Measurements from ENCODE around the gene CD247.
"Not testable (repeated sequence)": the region's sequence is repeated elsewhere in the genome, so short reads cannot be mapped to it uniquely, and the experiment has no call there.

Gene CD247

DNA sequence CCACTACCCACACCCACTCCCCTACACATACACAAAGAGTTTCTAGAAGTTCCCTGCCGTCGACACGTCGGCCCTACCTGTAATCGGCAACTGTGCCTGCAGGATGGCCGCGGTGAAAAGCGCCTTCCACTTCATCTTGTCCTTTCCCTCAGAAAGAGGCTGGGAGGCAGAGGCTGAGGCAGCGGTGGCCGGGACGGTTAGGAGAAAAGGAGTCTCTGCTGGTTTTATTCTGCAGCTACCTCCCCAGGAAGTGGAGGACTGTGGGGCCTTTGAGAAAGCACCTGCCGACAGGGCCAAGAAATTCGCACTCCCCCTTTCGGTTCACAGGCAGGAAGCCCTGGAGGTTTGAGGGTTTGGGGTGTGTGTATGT, at the start of gene CD247:
CD247 (minus strand) TSS at position 199 of the 370 bp plus-strand sequence; CDS start at position 135, 64 bp downstream.
- Histone ChIP-seq H3K9me3 (ENCODE audit: control insufficient read depth, insufficient read depth, low read length) (no peaks in the 10 kb centered on the region), H3K27me3 (ENCODE audit: control insufficient read depth, insufficient read depth, low read length) (no peaks in the 10 kb centered on the region), H3K27ac (ENCODE audit: low read depth, low read length) (no peak within 1 kb of the TSS), H3K4me1 (ENCODE audit: control insufficient read depth, insufficient read depth, low read length) (no peaks in the 10 kb centered on the region), H3K9ac (ENCODE audit: low read depth, low read length) (no peak within 1 kb of the TSS), H3K4me3 (ENCODE audit: low read depth, low read length) (no peak within 1 kb of the TSS), H3K36me3 (ENCODE audit: control insufficient read depth, insufficient read depth, low read length) (no peaks in the 10 kb centered on the region)

DNA sequence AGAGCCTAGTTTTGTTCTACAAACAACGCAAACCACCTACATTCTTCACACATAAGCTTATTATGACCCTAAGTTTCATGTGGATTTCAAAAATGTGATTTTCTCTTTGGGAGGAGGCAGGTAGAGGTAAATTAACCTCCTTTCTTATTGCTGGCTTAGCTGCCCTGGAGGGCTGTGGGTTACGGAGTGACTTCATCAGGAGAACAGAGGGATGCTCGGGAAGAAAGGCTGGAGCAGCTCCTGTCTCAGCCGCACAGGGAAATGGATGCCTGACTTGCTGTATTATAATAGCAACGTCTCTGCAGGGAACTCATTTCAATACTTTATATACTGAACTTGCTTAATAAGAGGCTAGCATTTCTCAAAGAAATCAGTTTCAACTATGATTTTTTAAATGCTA, 49.3 kb upstream of the CD247 start:
- Histone ChIP-seq H3K4me1 (ENCODE audit: control insufficient read depth, insufficient read depth, low read length) (no peaks in the 10 kb centered on the region), H3K4me3 (ENCODE audit: low read depth, low read length) (no peak overlapping the region)

DNA sequence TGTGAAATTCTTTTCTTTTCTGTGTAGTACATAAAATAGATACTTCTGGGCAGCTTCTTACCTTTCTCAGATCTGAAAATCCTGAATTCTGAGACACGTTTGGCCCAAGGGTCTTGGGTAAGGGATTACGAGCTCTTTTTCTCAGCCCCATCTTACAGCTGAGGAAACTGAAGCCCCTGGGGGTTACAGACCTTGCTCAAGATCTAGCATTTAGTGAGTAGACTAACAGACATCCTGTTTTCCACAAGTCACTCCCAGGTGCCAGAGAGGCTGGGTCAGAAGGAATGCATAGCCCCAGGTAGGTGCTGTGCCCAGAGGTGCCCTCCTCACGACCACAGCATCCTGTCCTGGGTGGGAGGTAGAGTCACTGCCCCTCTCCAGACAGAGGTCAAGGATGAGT, 48.4 kb upstream of the CD247 start:
- H3K4me3 ChIP-seq (ENCODE audit: low read depth, low read length), result no peak overlapping the region
- no peak overlapping the region for H3K9ac ChIP-seq (ENCODE audit: low read depth, low read length)
- no peaks in the 10 kb centered on the region for H3K36me3 ChIP-seq (ENCODE audit: control insufficient read depth, insufficient read depth, low read length)
- H3K27ac ChIP-seq (ENCODE audit: low read depth, low read length), result no peak overlapping the region
- no peaks in the 10 kb centered on the region for H3K27me3 ChIP-seq (ENCODE audit: control insufficient read depth, insufficient read depth, low read length)
- H3K9me3 ChIP-seq (ENCODE audit: control insufficient read depth, insufficient read depth, low read length), result no peaks in the 10 kb centered on the region
- no peaks in the 10 kb centered on the region for H3K4me1 ChIP-seq (ENCODE audit: control insufficient read depth, insufficient read depth, low read length)

More for the DNA sequence above, 49.3 kb upstream of the CD247 start:
- H3K27me3 ChIP-seq (ENCODE audit: control insufficient read depth, insufficient read depth, low read length), result no peaks in the 10 kb centered on the region
- H3K36me3 ChIP-seq (ENCODE audit: control insufficient read depth, insufficient read depth, low read length), result no peaks in the 10 kb centered on the region
- no peak overlapping the region for H3K27ac ChIP-seq (ENCODE audit: low read depth, low read length)
- no peak overlapping the region for H3K9ac ChIP-seq (ENCODE audit: low read depth, low read length)
- H3K9me3 ChIP-seq (ENCODE audit: control insufficient read depth, insufficient read depth, low read length), result no peaks in the 10 kb centered on the region

DNA sequence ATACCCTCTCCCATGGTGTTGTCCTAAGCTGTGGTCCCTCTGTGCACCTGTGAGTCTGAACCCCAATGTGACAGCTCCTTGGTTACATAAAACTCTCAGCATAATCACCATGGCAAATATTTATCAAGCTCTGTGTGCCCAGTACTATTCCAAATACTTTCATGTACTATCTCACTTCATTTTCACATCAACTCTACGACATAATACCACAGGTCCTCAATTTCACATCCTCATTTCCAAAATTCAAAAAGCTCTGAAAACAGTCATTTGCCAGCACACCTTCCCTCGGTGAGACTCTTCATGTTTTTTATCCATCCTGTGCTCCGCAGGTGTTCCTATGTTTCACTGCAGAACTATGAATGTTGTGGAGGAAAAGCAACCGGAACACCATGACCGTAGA, 47.6 kb upstream of the CD247 start:
- Histone ChIP-seq H3K27me3 (ENCODE audit: control insufficient read depth, insufficient read depth, low read length) (no peaks in the 10 kb centered on the region), H3K36me3 (ENCODE audit: control insufficient read depth, insufficient read depth, low read length) (no peaks in the 10 kb centered on the region), H3K9me3 (ENCODE audit: control insufficient read depth, insufficient read depth, low read length) (no peaks in the 10 kb centered on the region), H3K27ac (ENCODE audit: low read depth, low read length) (no peak overlapping the region), H3K4me3 (ENCODE audit: low read depth, low read length) (no peak overlapping the region), H3K9ac (ENCODE audit: low read depth, low read length) (no peak overlapping the region), H3K4me1 (ENCODE audit: control insufficient read depth, insufficient read depth, low read length) (no peaks in the 10 kb centered on the region)

DNA sequence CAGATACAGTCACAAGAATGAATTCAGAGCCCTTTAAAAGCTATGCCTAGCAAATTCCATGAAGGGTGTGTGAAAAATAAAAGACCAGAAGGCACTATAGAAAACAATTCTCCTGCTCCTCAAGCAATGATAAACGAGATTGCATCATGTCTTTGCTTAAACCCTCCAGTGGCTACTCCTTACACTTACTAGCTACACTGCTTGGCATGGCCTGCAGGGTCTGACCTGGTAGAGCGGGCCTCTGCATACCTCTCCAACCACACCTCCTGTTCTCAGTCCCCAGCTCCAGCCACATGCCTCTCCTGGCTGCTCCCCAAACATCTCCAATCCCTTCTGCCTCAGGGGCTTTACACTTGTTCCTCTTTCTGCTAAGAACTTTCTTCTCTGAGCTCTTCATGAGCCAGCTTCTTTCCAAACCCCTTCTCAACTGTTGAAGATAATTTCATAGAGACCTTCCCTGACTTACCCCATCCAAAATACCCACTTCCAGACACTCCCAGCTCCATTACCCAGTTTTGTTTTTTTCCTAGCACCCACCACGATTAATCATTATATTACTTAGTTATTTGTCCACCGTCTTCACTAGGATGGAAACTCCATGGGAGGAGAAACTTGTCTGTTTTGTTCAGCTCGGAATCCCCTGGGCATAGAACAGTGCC, 46.4 kb upstream of the CD247 start:
- Histone ChIP-seq H3K9ac (ENCODE audit: low read depth, low read length) (no peak overlapping the region), H3K27ac (ENCODE audit: low read depth, low read length) (no peak overlapping the region), H3K4me1 (ENCODE audit: control insufficient read depth, insufficient read depth, low read length) (no peaks in the 10 kb centered on the region), H3K4me3 (ENCODE audit: low read depth, low read length) (no peak overlapping the region), H3K36me3 (ENCODE audit: control insufficient read depth, insufficient read depth, low read length) (no peaks in the 10 kb centered on the region), H3K9me3 (ENCODE audit: control insufficient read depth, insufficient read depth, low read length) (no peaks in the 10 kb centered on the region), H3K27me3 (ENCODE audit: control insufficient read depth, insufficient read depth, low read length) (no peaks in the 10 kb centered on the region)

DNA sequence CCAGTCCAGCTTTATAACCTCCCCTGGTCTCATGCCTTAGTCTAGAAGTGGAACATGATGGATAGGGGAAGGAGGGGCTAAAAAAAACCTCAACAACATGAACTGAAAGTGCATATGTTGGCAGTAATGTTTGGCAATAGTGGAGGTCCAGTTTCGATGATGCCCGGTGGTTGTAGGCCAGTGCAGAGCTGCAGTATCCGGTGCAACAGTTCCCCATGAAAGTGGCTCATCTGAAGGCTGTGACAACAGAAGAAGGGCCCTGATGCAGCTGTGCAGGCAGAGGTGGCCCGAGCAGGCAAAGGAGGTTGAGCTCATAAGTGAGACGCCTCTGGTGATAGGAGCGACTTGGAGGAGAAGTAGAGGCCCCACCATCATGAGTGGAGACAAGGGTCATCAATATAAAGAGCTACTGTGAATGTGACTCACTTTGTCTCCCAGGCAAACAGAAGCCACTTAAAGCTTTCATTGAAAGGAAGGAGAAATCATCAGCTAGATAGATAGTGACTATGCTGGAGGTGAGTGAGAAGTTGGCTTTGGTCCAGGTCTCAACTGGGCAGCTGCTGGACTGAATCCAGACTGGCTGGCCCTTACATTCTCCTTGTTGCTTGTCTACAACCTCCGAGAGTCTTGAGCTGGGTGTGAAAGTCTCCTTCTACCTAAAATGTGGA, 45.4 kb upstream of the CD247 start:
- Histone ChIP-seq H3K4me3 (ENCODE audit: low read depth, low read length) (no peak overlapping the region), H3K9ac (ENCODE audit: low read depth, low read length) (no peak overlapping the region), H3K4me1 (ENCODE audit: control insufficient read depth, insufficient read depth, low read length) (no peaks in the 10 kb centered on the region), H3K27me3 (ENCODE audit: control insufficient read depth, insufficient read depth, low read length) (no peaks in the 10 kb centered on the region), H3K36me3 (ENCODE audit: control insufficient read depth, insufficient read depth, low read length) (no peaks in the 10 kb centered on the region), H3K27ac (ENCODE audit: low read depth, low read length) (no peak overlapping the region), H3K9me3 (ENCODE audit: control insufficient read depth, insufficient read depth, low read length) (no peaks in the 10 kb centered on the region)

DNA sequence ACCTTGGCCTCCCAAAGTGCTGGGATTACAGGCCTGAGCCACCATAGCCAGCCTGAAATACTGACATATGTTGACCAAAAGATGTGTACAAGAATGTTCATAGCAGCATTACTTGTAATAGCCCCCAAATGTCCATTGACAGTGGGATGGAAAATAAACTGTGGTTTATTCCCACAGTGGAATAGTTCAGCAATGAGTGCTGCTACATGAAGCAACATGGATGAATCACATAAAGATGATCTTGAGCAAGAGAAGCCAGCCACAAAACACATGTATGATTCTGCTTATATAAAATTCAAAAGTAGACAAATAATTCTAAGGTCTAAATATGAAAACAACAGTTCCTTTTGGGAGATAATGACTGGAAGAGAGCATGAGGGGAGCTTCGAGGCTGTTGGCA, 44.4 kb upstream of the CD247 start:
- Histone ChIP-seq H3K27ac (ENCODE audit: low read depth, low read length) (no peak overlapping the region), H3K9me3 (ENCODE audit: control insufficient read depth, insufficient read depth, low read length) (no peaks in the 10 kb centered on the region), H3K9ac (ENCODE audit: low read depth, low read length) (no peak overlapping the region), H3K36me3 (ENCODE audit: control insufficient read depth, insufficient read depth, low read length) (no peaks in the 10 kb centered on the region), H3K27me3 (ENCODE audit: control insufficient read depth, insufficient read depth, low read length) (no peaks in the 10 kb centered on the region), H3K4me3 (ENCODE audit: low read depth, low read length) (no peak overlapping the region), H3K4me1 (ENCODE audit: control insufficient read depth, insufficient read depth, low read length) (no peaks in the 10 kb centered on the region)

DNA sequence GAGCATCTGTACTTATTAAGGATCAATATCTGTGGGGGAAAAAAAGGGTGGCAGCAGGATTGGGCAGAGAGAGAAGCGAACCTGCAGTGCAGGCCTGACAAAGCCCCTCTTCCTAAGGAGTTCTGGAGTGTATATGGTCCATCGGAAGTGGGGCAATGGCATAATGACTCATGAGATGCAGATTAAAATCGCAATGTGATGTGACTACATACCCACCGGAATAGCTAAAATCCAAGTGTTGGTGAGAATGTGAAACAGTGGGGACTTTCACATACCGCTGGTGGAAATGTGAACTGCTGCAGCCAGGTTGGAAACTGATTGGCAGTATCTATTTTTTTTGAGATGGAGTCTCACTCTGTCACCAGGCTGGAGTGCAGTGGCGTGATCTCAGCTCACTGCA, 43.4 kb upstream of the CD247 start:
- Histone ChIP-seq H3K4me3 (ENCODE audit: low read depth, low read length) (no peak overlapping the region), H3K9ac (ENCODE audit: low read depth, low read length) (no peak overlapping the region), H3K9me3 (ENCODE audit: control insufficient read depth, insufficient read depth, low read length) (no peaks in the 10 kb centered on the region), H3K27me3 (ENCODE audit: control insufficient read depth, insufficient read depth, low read length) (no peaks in the 10 kb centered on the region), H3K27ac (ENCODE audit: low read depth, low read length) (no peak overlapping the region), H3K36me3 (ENCODE audit: control insufficient read depth, insufficient read depth, low read length) (no peaks in the 10 kb centered on the region), H3K4me1 (ENCODE audit: control insufficient read depth, insufficient read depth, low read length) (no peaks in the 10 kb centered on the region)

DNA sequence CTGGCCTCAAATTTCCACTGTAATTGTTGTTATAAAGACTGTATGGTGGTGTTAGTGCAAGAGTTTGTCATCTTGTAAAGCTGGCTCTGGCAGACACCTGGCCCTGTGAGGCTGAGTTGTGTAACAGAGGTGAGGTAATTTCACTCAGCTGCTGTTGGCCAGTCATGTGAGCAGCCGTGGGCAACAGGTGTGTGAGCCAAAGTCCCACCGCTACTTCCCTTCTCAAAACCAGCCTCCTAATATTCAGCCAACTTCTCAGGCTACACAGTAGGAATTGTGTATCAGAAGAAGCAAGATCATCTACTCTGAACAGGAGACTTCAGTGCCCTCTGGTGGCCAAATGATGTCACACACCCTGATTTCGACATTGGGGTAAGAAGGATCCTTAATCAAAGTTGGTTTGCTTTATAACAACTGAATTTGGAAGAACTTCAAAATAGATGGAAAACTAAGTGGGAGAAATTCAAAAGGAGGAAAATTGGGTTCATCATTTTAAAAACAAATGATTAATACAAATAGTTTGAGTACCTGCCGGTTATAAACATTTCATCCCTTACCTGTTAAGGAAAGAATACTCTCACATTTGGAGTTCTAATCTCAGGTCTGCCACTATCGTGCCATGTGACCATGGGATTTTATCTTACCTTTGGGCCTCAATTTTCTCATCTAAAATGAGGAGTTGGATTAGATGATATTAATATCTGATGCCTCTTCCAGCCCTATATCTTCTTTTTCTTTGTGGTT, 37.8 kb upstream of the CD247 start:
- Histone ChIP-seq H3K27ac (ENCODE audit: low read depth, low read length) (no peak overlapping the region), H3K9ac (ENCODE audit: low read depth, low read length) (no peak overlapping the region), H3K9me3 (ENCODE audit: control insufficient read depth, insufficient read depth, low read length) (no peaks in the 10 kb centered on the region), H3K4me3 (ENCODE audit: low read depth, low read length) (no peak overlapping the region), H3K27me3 (ENCODE audit: control insufficient read depth, insufficient read depth, low read length) (0 out of 2 replicates have a peak, but pooled peaks cover 5% of the 10 kb centered on the region), H3K4me1 (ENCODE audit: control insufficient read depth, insufficient read depth, low read length) (peaks cover 4% of the 10 kb centered on the region; the same call in 1 of the 2 replicates), H3K36me3 (ENCODE audit: control insufficient read depth, insufficient read depth, low read length) (no peaks in the 10 kb centered on the region)

DNA sequence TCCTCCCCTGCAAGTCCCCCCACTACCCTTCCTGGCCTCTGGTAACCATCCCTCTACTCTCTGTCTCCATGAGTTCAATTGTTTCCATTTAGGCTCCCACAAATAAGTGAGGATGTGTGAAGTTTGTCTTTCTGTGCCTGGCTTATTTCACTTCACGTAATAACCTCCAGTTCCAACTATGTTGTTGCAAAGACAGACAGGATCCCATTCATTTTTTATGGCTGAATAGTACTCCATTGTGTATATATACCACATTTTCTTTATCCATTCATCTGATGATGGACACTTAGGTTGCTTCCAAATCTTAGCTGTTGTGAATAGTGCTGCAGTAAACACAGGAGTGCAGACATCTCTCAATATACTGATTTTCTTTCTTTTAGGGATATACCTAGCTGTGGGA, 36.7 kb upstream of the CD247 start:
- H3K27me3 ChIP-seq (ENCODE audit: control insufficient read depth, insufficient read depth, low read length); H3K4me3 ChIP-seq (ENCODE audit: low read depth, low read length); H3K27ac ChIP-seq (ENCODE audit: low read depth, low read length); H3K36me3 ChIP-seq (ENCODE audit: control insufficient read depth, insufficient read depth, low read length); H3K4me1 ChIP-seq (ENCODE audit: control insufficient read depth, insufficient read depth, low read length); H3K9me3 ChIP-seq (ENCODE audit: control insufficient read depth, insufficient read depth, low read length); H3K9ac ChIP-seq (ENCODE audit: low read depth, low read length): not testable (repeated sequence)

Measured in HUES48 (cell line).